GM10847 (cell line): ENCODE measurements around the gene ZNF101.
A peak's percentile ranks its signal among the peaks of the same experiment; 100 is the strongest.

Source experiments
- POLR2A ChIP-seq: IDR thresholded peaks from 2 replicates; pipeline ENCODE4 v1.6.1; 2011; ENCODE audit not compliant: insufficient read length; ENCODE audit errors: extremely low read depth

The ZNF101 gene

DNA sequence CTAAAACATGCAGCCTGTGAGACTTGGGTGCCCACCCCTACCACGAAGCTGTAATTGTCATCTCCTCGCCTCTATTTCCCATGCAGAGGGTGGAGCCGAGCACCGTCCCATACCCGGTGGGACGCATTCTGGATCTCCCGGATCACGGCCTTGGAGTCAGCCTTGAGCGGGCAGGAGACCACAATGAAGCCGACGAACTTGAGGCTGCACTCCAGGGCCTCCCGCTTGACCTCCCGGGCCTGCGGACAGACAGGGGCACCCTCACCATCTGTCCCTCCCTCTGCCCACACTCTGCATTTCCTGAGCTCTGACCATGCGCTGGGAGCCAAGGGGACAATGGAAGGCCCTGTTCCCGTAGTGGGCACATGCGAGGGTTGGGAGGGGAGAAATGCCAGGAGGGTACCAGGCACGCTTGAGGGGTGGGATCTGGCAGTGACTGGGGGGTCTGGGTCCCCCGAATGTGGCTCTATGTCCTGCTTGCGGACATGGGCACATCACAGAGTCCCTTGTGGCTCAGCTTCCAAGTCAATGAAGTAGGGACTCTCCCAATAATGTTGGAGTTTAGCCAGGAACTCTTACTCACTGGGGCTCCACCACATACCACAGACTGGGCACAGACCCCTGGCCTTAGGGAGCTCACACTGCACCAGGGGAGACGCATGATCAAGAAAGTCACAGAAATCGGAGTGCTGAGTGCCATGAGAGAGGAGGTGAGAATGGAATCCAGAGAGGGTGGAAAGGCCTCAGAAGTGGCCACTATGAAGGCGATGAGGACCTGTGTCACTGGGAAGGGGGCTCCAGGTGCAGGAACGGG is 15.9 kb upstream of the ZNF101 start:
- no peak for TF ChIP-seq POLR2A

DNA sequence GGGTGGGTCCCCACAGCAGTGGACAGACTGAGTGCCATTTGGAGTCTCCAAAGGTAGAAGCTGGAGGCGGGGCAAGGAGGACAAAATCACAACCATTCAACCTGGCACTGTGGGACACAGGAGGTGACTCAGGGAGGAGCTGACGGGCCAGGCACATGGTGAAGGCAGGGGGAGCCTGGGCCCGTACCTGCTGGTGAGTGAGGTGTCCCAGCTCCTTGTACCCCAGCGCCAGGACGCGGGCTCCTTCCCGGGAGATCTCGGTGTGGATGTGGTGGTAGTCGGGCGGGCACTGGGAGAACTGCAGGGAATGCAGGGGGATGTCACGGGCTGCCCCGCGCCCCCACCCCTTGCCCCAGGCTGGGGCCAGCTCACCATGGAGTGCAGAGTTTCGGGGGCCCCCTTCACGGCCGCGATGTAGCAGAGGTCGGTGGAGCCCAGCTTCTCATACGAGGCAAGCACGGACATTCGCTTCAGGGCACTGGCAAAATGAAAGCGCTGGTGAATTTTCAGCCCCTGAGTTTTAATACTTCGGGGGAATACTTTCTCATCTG is 15.0 kb upstream of the ZNF101 start:
- no peak for TF ChIP-seq POLR2A

DNA sequence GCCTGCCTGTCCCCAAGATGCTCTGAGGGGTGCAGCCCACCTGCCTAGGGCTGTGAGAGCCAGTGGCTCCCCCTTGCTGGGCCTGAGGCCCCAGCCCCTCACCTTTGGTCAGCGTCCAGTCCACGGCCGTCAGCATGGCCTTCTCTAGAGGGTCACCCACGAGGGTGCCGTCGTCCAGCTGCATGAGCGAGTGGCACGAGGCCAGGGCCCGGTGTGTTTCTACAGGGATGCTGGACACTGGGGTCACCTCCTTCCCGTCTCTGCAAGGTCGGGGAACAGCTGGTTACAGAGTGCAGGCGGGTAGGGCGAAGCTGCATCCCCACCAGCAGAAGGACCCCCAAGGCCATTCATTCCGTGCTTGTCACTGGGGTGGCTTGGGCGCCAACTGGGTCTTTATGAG is 14.2 kb upstream of the ZNF101 start:
- no peak for TF ChIP-seq POLR2A

DNA sequence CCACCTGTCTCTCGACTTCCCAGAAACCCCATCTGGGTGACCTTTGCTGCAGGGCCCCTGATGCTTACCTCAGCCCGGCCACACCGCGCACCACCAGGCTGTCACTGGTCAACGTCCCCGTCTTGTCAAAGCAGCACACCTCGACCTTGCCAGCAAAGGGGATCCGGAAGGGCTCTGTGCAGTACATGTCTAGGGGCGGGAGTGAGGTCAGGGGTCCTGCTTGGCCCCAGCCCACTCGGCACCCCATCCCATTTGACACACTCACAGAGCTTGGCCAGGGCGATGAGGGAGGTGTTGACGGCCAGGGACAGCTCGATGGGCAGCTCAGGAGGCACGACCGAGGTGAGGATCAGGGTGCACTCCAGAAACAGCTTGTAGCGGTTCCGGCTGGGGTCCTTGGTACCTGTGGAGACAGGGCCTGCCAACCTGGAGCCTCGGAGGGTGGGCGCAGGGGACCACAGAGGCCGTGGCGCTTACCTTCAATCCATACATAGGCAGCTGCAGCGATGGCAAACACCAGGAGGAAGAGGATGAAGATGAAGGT is 13.5 kb upstream of the ZNF101 start:
- no peak for TF ChIP-seq POLR2A

DNA sequence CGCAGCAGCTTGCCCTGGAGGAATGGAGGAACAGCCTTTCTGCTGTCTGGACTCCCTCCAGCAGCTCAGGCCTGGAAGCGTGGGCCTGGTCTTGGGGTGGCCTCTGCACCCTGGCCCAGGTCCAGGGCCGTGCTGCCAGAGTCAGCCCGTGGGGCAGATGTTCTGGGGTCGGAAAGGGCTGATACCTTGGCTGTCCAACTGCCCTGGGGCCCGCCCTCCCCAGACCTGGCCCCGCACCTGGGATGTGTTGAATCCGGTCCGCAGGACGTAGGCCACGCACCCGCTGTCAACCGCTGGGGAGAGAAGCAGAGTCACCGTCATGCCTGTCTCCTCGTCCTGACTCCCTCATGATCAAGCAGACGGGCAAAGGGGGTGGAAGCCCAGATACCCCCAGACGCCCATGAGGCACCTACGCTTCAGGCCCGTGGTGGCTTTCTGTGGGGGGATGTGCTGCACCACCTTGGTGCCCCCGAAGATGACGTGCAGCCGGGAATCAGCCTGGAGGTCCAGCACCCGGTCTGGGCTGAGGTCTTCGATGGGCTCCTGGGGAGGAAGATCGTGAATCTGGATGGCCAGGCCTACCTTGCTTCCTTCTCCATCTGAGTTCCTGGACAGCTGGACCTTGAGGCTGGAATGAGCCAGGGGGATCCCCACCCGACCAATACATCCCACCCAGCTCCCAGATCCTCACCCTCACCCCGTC is 12.8 kb upstream of the ZNF101 start:
- TF ChIP-seq POLR2A: no peak

DNA sequence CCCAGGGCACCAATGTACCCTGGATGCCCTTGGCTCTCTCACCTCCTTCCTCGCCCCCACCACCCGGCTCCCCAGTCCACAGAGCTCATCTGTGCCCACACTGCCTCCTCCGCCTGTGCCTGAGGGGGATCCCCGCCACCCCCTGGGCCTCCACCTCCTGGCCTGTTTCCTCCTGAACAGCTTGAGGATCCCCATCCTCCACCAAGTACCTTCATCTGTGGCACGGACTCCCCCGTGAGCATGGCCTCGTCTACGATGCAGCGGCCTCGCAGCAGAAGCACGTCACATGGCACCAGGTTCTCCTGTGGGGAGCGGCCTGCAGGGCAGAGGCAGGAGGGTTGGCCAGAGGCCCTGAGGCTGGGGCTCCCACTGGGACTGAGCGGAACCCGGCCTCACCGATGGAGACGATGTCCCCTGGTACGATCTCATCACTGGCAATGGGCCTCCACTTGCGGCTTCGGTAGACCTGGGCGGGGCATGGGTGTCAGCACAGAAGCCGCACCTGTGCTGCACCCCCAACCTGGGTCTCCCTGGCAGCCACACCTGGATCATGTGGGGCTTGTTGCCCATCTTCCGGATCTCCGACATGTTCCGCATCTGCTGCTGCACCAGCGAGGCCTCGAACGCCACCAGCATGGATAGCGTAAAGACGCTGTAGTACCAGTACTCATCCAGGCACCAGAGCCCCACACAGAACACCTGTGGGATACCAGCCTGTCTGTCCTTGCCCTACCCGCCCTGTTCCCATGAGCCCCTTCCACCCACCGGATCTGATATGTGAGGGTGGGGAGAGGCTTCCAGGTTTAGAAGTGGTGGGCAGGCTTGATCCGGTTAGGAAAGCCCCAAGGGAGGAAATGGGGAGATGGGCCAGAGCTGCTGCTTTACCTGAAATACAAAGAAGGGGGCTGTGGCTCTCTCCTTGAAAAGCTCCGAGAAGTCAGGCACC is 11.9 kb upstream of the ZNF101 start:
- no peak for TF ChIP-seq POLR2A

DNA sequence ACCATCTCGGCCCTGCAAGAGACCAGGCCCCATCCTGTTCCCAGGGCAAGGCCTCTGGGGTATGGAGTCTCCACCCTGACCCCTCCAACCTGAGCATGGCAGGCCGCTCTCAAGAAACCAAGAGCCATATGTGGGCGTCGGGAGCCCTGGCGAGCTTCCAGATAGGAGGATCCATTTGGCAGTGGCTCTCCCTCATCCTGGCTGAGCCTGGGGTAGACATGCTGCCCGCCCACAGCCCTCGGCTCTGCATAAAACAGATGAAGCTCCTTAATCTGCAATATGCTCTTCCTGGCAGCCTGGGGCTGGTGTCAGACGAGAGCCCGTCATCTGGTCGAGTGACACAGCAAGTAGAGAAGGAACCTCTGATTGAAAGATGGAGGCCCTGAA is 11.2 kb upstream of the ZNF101 start:
- TF ChIP-seq POLR2A: no peak

DNA sequence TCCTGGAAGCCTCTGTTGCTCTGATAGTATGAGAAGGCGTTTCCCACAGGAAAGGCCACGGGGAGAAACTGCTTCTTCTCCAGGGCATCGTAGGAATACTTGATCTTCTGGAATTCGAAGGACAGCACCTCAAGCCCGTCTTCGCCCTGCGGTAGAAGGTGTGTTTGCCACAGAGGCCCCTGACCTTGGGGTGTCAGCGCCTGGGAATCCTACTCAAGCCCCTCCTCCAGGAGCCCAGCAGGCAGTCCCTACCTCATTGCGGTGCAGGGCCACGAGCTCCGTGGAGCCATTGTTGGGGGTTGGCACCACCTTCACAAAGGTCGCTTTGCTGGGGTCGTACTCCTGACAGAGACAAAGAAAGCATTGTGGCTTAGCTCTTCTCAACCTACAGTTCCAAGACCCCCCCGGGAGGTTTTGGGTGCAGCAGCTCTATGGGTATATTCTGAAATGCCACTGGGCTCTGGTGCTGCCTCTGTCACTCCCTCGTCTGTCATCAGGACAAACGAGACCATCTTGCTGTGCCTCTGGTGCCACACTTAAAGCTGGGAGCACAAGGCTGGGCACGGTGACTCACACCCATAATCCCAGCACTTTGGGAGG is 8.9 kb upstream of the ZNF101 start:
- TF ChIP-seq POLR2A: no peak

DNA sequence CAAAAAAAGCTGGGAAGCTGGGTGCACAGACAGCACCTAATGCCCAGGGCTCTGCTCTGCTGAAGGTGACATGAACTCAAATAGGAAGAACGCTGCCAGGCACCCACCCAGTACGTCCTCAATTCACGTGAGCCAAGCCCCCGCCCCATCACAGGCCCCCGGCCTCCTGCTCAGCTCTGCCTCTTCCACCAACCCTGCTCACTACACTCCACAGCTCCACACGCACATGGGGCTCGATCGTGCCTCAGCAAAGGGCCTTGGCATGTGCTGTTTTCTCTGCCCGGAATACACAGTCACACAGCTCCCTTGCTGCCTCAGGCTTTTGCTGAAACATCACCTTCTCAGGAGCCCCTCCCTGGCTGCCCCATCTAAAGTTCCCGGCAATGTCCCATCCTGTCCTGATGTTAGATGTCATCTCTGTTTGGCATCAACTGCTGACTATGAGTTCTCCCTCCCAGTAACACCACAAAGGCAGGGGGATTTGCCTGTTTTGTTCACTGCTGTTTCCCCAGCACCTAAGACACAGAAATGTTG is 7.4 kb upstream of the ZNF101 start:
- TF ChIP-seq POLR2A: no peak

DNA sequence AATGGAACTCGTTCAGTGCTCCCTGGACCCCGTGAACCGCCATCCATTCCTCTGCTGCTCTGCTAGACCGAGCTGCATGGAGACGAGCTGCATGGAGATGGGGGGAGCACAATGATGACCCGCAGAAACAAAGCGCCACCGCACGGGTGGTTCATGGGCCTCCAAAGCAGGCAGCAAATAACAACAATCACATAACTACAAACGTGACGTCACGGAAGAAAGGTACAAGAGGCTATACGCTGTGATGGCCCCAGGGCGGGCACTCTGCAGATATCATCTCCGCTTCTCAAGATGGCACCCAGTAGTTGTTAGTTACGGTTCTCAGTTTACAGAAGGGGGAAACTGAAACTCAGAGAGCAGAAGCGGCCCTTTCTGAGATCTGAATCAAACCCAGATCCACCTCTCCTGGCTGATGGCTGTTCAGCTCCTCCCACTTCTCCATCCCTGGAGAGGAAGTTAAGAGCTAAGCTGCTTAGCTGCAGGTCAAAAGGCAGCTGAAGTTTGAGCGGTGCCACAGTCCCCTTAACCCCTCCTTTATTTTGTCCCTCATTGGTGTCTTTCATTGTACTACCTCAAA is 6.9 kb upstream of the ZNF101 start:
- TF ChIP-seq POLR2A: peak; percentile 34

DNA sequence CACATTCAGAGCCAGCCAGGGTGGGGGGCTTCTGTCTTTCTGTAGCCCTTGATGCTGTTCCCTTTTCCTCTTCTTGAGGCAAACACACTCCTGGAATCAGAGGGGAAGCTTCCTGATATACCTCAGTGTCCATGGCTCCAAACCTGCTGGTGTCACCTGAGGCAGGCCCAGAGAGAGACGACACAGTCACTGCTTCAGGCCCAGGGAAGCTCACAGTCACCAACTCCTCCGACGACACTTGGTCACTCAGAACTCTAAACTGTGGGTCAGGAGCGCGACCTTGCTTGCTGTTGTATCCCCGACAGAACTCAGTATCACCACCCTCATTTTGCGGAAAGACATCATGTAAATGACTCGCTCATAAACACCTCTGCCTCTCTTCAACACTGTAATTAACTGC is 6.3 kb upstream of the ZNF101 start:
- TF ChIP-seq POLR2A: no peak

DNA sequence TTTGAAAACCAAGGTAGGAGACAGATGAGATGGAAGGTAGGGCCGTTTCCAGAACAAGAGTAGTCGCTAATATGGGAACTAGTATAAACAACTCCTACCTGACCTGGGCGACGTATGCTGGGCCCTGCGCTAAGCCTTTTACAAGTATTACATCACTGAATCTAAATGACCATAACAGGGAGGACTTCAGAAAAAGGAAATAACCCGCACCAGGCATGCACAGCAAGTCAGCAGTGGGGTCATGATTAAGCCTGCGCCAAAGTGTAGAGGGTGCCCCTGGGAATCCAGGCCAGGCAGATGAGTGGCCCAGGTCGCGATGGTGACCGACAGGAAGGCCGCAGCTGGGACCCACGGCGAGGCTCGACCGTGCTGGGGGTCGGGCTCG is 5.8 kb upstream of the ZNF101 start:
- TF ChIP-seq POLR2A: no peak

DNA sequence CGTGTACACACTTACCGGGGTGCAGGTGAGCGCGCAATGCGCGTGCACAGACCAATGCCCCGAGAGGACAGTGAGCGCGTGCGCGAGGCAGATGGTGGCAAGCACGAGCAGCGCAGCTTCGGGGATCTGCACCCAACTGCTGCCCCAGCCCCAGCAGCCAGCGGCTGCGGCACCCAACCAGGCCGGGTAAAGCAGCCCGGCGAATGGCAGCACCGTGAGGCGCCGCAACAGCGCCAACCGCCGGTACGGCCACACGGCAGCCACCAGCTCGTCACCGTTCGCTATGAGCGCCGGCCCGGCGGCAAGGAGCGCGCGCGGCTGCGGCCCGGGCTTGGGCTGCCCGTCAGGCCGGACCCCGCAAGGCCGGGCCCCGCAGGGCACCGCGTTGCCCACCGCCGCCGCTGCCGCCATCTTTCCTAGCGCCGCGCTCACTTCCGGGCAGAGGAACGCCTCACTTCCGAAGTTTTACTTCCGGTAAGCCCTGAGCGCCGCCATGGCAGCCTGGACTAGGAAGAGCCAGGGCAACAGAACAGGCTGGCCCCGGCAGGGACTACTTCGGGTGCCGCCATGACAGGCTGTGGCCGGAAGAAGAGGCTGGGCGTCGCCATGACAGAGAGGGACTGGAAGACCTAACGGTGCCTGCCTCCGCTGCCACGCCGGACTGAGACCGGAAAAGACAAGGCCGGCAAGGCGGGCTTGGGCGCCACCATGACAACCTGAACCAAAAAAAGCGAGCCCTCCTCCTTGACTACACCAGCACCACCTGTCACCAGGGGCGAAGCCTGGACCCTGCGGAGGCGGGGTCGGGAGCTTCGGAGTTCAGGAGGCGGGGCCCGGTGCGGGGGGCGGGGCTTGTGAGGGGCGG is 5.2 kb upstream of the ZNF101 start, which contains the start of gene ATP13A1:
Gene ATP13A1 (minus strand): TSS at position 421 of the 865 bp plus-strand sequence. CDS start 10 bp downstream, at position 411.
- peak; percentile 86 for TF ChIP-seq POLR2A
